NK-92 (cell line): ENCODE measurements around the gene RETREG3.

Source experiments
- DNase-seq: peaks from one replicate; lab custom pipeline; 2025; ENCODE audit not compliant: unreplicated experiment; lab: John Stamatoyannopoulos, UW

Gene RETREG3

GRCh38 chr17:42535155-42536047 is 73.8 kb downstream of the RETREG3 start:
- DNase-seq, result no peak

GRCh38 chr17:42531455-42532354 is 77.5 kb downstream of the RETREG3 start:
- DNase-seq, result no peak

- DNase-seq, result no peak
These were observed 78.2 kb downstream of the RETREG3 start for GRCh38 chr17:42530952-42531454.
